K562 (cell line): ENCODE measurements around the gene KCNV2. TPM values are rescaled to one million over a fixed set of nuclear protein-coding genes. Genes with fewer than 3 reads are reported as not detected.

Source experiments
- ATAC-seq: fragments of 200-7000 bp; cut with Tn5 transposase; 3 replicates; pipeline ENCODE4 v1.9.1; 2020; ENCODE audit warnings: moderate library complexity
- BruUV-seq: library from RNA; stranded (reverse); fragments of 400-500 nt; replicated peaks from 2 replicates; lab custom pipeline; 2021; lab: Mats Ljungman, UMichigan
- CTCF ChIA-PET: fragments of 300-600 bp; formaldehyde crosslinking; extraction: SDS; loops from one replicate; lab custom pipeline; 2021; ENCODE audit warnings: low intra/inter-chr PET ratio; lab: Yijun Ruan, JAX
- POLR2A ChIA-PET: fragments of 300-600, 350-650 bp; sonication (Branson Sonifier 250); formaldehyde crosslinking; extraction: SDS; loops from one replicate; lab custom pipeline; 2021; ENCODE audit warnings: antibody characterized with exemption, inconsistent platforms; lab: Yijun Ruan, JAX
- DNase-seq, 4 experiments: peaks; one replicate each; pipeline versions ENCODE4 v3.0.0 to v3.0.0-alpha.2; 2011 to 2018; ENCODE audit warnings: low spot score in 3 of 4, mixed read lengths in 3 of 4; ENCODE audit errors: extremely low read depth in 1 of 4
- FAIRE-seq: peaks from 2 replicates; lab custom pipeline; 2011; peaks lifted over from hg19 to GRCh38; lab: Jason Lieb, UNC
- H2AFZ ChIP-seq: 2 replicates; pipeline ENCODE4 v1.6.0; 2011; ENCODE audit warnings: low read depth, low read length, control low read depth, inconsistent platforms
- H3K27ac ChIP-seq: fragments of 200-600 bp; 3 replicates; pipeline ENCODE4 v1.8.0; 2011; ENCODE audit warnings: low read depth, mild to moderate bottlenecking, control low read depth, inconsistent platforms, low read length, moderate library complexity, mixed read lengths; ENCODE audit errors: extremely low read depth
- H3K27me3 ChIP-seq, 2 experiments: fragments of 300-600 bp in 1 of 2; 2 replicates in 1 of 2; 3 replicates in 1 of 2; pipeline versions ENCODE4 v1.6.0 to v1.8.0; 2011; ENCODE audit warnings: inconsistent platforms in 2 of 2, low read length in 2 of 2, mild to moderate bottlenecking in 1 of 2, mixed read lengths in 1 of 2, moderate library complexity in 1 of 2; ENCODE audit not compliant: control insufficient read depth in 2 of 2, insufficient read depth in 2 of 2
- H3K36me3 ChIP-seq: fragments of 300-600 bp; 3 replicates; pipeline ENCODE4 v1.8.0; 2011; ENCODE audit warnings: mild to moderate bottlenecking, low read length, inconsistent platforms; ENCODE audit not compliant: control insufficient read depth, insufficient read depth
- H3K4me1 ChIP-seq, 2 experiments: fragments of 200-600 bp in 1 of 2; replicated peaks in 1 of 2; 2 replicates in 1 of 2; 3 replicates in 1 of 2; pipeline versions ENCODE4 v1.5.1 to v1.8.0; 2011; ENCODE audit warnings: inconsistent platforms in 2 of 2, low read length in 2 of 2, mild to moderate bottlenecking in 1 of 2, mixed read lengths in 1 of 2, moderate library complexity in 1 of 2; ENCODE audit not compliant: control insufficient read depth in 2 of 2, insufficient read depth in 2 of 2
- H3K4me2 ChIP-seq: 2 replicates; pipeline ENCODE4 v1.6.1; 2011; ENCODE audit warnings: low read length, control low read depth, inconsistent platforms, mixed read lengths; ENCODE audit not compliant: insufficient read depth
- H3K4me3 ChIP-seq: fragments of 200-600 bp; sonication (generic), shearing (Covaris generic); 2 replicates; pipeline ENCODE4 v1.5.1; 2016; ENCODE audit warnings: control low read depth, inconsistent platforms
- H3K79me2 ChIP-seq: fragments of 200-600 bp; 3 replicates; pipeline ENCODE4 v1.8.0; 2011; ENCODE audit warnings: low read length, inconsistent platforms; ENCODE audit not compliant: control insufficient read depth, insufficient read depth
- H3K9ac ChIP-seq, 2 experiments: 2 replicates each; pipeline versions ENCODE4 v1.6.0 to v1.6.1; 2011; ENCODE audit warnings: low read depth in 2 of 2, low read length in 2 of 2, control low read depth in 1 of 2, inconsistent platforms in 1 of 2, mild to moderate bottlenecking in 1 of 2, mixed read lengths in 1 of 2; ENCODE audit not compliant: insufficient read depth in 1 of 2
- H3K9me1 ChIP-seq: one replicate; pipeline ENCODE4 v1.6.0; 2011; ENCODE audit warnings: inconsistent platforms, mild to moderate bottlenecking, low read length, moderate library complexity; ENCODE audit not compliant: control insufficient read depth, insufficient read depth
- H3K9me3 ChIP-seq: replicated peaks from 2 replicates; pipeline ENCODE4 v1.5.1; 2011; ENCODE audit warnings: low read depth, low read length, inconsistent platforms; ENCODE audit not compliant: control insufficient read depth, insufficient read depth
- H4K20me1 ChIP-seq: replicated peaks from 2 replicates; pipeline ENCODE4 v1.6.1; 2011; ENCODE audit warnings: low read length, inconsistent platforms, mixed read lengths; ENCODE audit not compliant: control insufficient read depth, insufficient read depth
- DDX20 ChIP-seq: fragments of 450-650 bp; IDR thresholded peaks from 2 replicates; pipeline ENCODE4 v1.6.1; 2016; ENCODE audit warnings: missing genetic modification characterization, low read depth, mild to moderate bottlenecking, missing compliant biosample characterization, moderate library complexity
- HCFC1 ChIP-seq: IDR thresholded peaks from 2 replicates; pipeline ENCODE4 v1.6.1; 2012; ENCODE audit warnings: low read depth, low read length, improper control_type of control experiment
- NFXL1 ChIP-seq: fragments of 450-650 bp; formaldehyde crosslinking; IDR thresholded peaks from 2 replicates; pipeline ENCODE4 v1.4.0; 2021; ENCODE audit warnings: mild to moderate bottlenecking
- RFX5 ChIP-seq: IDR thresholded peaks from 2 replicates; pipeline ENCODE4 v1.6.1; 2011; ENCODE audit warnings: low read depth, mild to moderate bottlenecking, improper control_type of control experiment, low read length
- TCF7L2 ChIP-seq: fragments of 150-350 bp; IDR thresholded peaks from 2 replicates; pipeline ENCODE4 v1.6.1; 2016; ENCODE audit warnings: low read depth, mild to moderate bottlenecking, low read length, moderate library complexity
- ZNF124 ChIP-seq: sonication (generic); formaldehyde crosslinking; IDR thresholded peaks from 2 replicates; pipeline ENCODE4 v1.8.1; 2022; ENCODE audit warnings: missing genetic modification reagents
- ZNF584 ChIP-seq: fragments of 200-800 bp; sonication (Bioruptor generic); IDR thresholded peaks from 2 replicates; pipeline ENCODE4 v1.6.1; 2016; ENCODE audit warnings: low read depth, mild to moderate bottlenecking, missing genetic modification characterization, missing compliant biosample characterization
- ZNF75A ChIP-seq: fragments of 450-650 bp; formaldehyde crosslinking; IDR thresholded peaks from 2 replicates; pipeline ENCODE4 v1.4.0; 2020; ENCODE audit warnings: mild to moderate bottlenecking
- WGBS: fragments of 100-300 bp; shearing (Covaris generic); methylation state at CpG from one replicate; pipeline ENCODE4 v1.1.6; 2016; ENCODE audit warnings: low coverage, mixed read lengths; ENCODE audit not compliant: insufficient coverage; ENCODE audit errors: missing lambda C conversion rate; 5-methylcytosine and 5-hydroxymethylcytosine counted together
- in situ Hi-C: fragments of 300-500 bp; cut with MboI; formaldehyde crosslinking; loops from 4 replicates; pipeline ENCODE4 v1.15.0; 2018; ENCODE audit warnings: inconsistent platforms, mixed read lengths
- intact Hi-C: fragments of 100-400 bp; cut with micrococcal nuclease; formaldehyde crosslinking; loops from 2 replicates; pipeline ENCODE4 v1.14.2; 2022
- polyA plus RNA-seq, 8 experiments: library from polyadenylated mRNA; depleted of rRNA in 4 of 8; stranded (reverse) in 5 of 8; unstranded in 3 of 8; fragments of >200 nt; fragmentation: Nextera tagmentation in 2 of 8; fragmentation: Illumina TruSeq in 1 of 8; extraction: Ambion mirVana in 2 of 8; extraction: Trizol in 1 of 8; gene quantifications; 2 replicates each; pipeline versions ENCODE4 v1.2.1 to v1.2.3, GENCODE V29; 2011 to 2014; ENCODE audit warnings: inconsistent platforms in 1 of 8, missing spikeins in 1 of 8
- total RNA-seq, 7 experiments: library from RNA; depleted of rRNA in 6 of 7; stranded (reverse); fragments of >200 nt in 6 of 7; fragmentation: Illumina TruSeq in 2 of 7; extraction: Trizol in 2 of 7; gene quantifications; 2 replicates each; pipeline versions ENCODE4 v1.2.1 to v1.2.3, GENCODE V29; 2011 to 2021; ENCODE audit warnings: low replicate concordance in 1 of 7

Gene KCNV2
- total and polyA plus RNA-seq, 9 of the 15 experiments (the other 6 are each of a cell fraction or from before 2014, with no cell fraction given), result 0.03 TPM; not detected in 8

- H4K20me1 ChIP-seq, result no peaks in the 10 kb centered on the region
- intact Hi-C loops, result no loop called here
- H2AFZ ChIP-seq, result no peak overlapping the region
- no peaks in the 10 kb centered on the region for H3K4me1 ChIP-seq
- no TSS peak for BruUV-seq
- no peak overlapping the region for H3K9ac ChIP-seq
- H3K9me1 ChIP-seq, result no peaks in the 10 kb centered on the region
- FAIRE-seq, result no peak
- no peak for TF ChIP-seq RFX5
- no peak for TF ChIP-seq DDX20 (tag)
- no peak for TF ChIP-seq TCF7L2
- no peak for TF ChIP-seq ZNF75A (CRISPR knock-in tag)
- no peak for TF ChIP-seq HCFC1
- no peak for TF ChIP-seq NFXL1
- TF ChIP-seq ZNF584 (CRISPR knock-in tag), result no peak
- TF ChIP-seq ZNF124 (CRISPR knock-in tag), result no peak
- TF ChIP-seq, all 486 proteins: peak for 0
- Histone ChIP-seq H3K36me3 (peaks cover 21% of the 10 kb centered on the region; the same call in 1 of the 3 replicates), H3K79me2 (no peaks in the 10 kb centered on the region), H3K27ac (no peak overlapping the region), H3K4me3 (no peak overlapping the region), H3K27me3 (no peaks in the 10 kb centered on the region), H3K4me2 (no peak overlapping the region), H3K9me3 (no peaks in the 10 kb centered on the region)
- ChIA-PET POLR2A (interaction anchor here (0.7 kb wide), 2 partner anchors 24 to 739 kb away, joined by 3 to 4 read pairs; no protein-coding TSS in a partner anchor), CTCF (no interaction called here)
- in situ Hi-C loops, result no loop called here
- DNase-seq, result no peak
- WGBS, result 95% methylated on average over 4 of the region's 4 CpGs
- ATAC-seq, result no peak
Measured at GRCh38 chr9:2761424-2761823, 44.1 kb downstream of the KCNV2 start.
